SH-SY5Y (cell line): Measurements from ENCODE around the gene KIRREL1.

ENCODE experiments used
- GATA2 ChIP-seq: IDR thresholded peaks from 2 replicates; pipeline ENCODE4 v1.6.1; 2011; ENCODE audit warnings: mild to moderate bottlenecking, low read depth, low read length
- GATA3 ChIP-seq: IDR thresholded peaks from 2 replicates; pipeline ENCODE4 v1.6.1; 2011; ENCODE audit warnings: low read depth, mild to moderate bottlenecking, low read length, moderate library complexity

The KIRREL1 gene

DNA sequence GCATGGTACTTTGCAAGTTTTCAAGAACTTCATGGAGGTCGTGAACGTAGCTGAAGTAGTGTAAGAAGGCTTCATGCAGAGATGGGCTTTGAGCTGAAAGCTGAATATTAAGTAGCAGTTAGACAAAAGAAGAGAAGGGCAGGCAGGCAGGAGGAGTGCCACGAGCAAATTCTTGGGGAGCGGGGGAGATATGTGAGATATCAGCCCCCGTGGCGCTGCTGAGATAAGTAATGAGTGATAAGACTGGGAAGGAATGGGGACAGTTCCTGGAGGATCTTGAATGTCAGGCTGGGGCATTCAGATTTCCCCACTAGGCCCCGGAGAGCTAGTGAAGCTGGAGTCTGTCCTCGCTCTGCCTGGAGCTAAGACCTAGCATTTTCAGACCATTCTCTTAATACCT is 27.9 kb upstream of the KIRREL1 start:
- TF ChIP-seq GATA2, result no peak
- no peak for TF ChIP-seq GATA3

DNA sequence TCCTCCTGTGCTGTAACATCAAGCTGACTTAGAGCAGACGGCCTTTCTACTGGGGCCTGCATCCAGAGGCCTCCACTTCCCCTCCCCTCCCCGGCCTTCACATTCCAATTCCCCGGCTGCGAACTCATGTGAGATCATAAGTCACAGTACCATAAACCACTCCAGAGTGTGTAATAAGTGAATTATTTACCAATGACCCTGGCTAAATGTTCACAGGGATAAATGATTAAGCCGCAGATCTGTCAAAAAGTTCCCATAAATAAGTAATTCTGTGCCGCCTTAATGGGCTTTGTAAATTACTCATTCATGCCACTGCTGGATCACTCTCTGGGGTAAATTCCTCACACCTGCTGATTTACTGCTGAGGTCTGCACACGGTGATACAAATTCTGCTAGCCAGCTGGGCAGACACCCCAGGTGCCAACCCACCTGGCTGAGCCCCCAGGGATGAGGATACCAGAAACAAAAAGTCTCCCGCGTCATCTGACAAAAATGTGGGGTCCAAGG is 27.4 kb upstream of the KIRREL1 start:
- TF ChIP-seq GATA2 (no peak), GATA3 (no peak)

DNA sequence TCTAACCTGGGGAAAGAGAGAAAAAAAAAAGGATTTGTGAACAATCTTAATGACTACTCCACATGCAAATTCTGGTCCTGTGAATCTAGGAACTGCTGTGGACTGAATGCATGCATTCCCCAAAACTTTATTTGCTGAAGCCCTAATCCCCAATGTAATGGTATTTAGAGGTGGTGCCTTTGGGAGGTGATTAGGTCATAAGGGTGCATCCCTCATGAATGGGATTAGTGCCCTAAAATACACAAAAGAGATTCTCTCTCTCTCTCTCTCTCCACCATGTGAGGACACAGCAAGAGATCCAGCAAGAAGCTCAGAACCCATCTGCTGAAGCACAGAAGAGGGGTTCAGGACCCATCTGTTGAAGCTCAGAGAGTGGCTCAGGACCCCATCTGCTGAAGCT is 26.2 kb upstream of the KIRREL1 start:
- TF ChIP-seq GATA2 (no peak), GATA3 (no peak)

DNA sequence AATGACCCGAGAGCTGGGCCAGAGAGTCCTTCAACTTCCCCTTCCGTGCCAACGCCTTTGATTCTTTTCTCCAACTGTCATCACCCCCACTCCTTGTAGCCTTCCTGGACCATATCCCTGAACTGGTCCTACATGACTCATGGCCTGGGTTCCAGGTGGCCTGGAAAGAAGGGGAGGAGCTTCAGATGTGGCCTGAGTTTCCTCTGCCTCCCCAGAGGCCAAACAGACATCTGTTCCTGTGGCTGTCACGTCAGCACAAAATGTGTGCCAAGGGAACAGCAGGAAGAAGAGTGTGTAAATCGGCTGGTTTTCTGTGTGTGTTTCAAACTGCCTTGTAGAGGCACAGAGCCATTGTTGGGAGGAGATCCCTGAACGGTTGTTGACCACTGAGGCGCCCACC is 24.9 kb upstream of the KIRREL1 start:
- TF ChIP-seq GATA3, result no peak
- no peak for TF ChIP-seq GATA2

DNA sequence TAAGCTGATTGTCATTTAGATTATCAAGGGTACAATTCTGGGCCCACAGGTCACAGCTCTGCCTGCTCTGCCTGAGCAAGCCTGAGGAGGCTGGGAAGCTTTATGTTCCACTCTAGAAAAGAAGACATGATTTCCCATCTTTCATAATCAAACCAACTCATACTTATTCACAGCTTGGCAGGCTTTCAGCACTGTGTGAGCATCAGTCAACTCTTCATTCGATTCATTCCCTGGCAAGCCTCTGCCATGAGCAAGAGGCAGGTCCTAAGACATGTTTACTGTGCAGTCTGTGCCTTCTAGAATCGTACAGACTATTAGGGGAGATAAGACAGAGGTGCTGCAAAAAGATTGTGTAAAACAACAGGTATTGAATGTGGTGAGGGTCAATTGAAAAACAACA is 24.5 kb upstream of the KIRREL1 start:
- TF ChIP-seq GATA2, result no peak
- no peak for TF ChIP-seq GATA3

DNA sequence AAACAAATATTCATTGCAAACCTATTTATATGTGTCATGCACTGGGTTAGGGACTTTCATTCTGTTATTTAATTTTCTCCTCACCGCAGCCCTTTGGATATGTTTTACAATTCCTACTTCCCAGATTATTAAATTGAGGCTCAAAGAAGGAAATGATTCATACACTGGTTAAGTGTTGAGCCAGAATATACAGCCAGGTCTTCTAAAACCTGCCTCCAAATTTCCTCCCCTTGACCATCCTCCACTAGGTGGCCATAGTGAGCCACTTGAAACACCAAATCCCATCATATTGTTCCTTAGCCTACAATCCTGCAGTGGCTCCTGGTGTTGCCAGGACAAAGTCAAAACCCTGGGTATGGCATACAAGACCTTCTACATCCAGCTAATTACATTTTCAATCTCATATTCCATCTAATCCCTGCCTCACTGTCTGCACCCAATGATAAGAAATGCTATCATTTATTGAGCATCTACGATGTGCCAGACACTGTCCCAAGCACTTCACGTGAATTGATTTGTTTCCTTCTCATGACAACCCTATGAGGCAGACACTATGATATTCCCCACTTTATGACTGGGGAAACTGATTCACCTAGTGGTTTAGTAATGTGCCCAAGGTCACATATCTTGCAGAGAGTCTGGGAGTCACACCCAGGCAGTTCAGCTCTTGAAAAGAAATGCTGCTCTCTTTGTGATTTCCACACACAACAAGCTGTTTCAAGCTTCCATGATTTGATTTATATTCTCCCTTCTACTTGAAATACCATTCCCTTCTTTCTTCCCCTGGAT is 23.6 kb upstream of the KIRREL1 start:
- TF ChIP-seq GATA2 (no peak), GATA3 (no peak)

DNA sequence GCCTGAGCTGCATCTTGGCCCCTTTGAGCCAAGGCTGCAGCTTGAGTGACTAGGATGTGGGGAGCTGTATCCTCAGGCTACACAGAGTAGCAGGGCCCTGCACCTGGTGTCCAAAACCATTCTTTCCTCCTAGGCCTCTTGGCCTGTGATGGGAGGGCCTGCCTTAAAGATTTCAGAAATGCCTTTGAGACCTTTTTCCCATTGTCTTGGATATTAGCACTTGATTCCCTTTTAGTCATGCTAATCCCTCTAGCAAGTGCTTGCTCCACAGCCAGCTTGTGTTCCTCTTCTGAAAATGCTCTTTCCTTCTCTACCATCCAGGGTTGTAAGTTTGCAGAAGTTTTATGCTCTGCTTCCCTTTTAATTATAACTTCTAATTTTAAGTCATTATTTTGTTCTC is 21.7 kb upstream of the KIRREL1 start:
- TF ChIP-seq GATA2 (no peak), GATA3 (no peak)

DNA sequence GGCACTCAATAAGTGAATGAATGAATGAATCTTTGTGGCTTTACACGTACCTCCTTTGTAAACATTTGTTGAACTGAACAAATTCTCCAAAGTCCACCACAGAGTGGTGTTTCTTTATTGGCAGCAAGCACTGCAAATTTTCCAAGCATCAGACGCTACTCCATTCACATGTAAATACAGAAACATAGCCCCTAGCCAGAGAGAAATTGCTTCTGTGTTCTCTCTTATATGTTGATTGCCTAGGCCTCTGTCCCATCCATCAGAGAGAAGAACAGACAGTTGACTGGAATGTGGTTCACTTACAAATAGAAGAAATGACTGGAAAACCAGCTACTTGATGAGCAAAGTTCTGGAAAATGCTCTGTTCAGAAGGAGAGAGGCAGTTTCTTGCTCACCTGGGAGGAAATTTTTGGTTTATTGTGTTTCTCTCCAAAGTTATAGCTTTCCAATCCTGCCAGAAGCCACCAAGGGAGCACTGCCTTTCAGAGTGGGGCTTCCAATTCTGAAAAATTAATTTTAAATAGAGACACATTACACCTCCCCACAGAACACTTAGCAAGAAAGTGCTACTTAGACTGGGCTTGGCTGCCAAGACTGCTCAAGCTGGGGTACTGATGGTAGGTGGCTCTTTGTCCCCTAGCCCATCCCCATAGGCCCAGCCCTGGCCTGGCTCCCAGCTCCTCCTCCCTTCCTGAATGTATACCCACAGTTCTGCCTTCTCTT is 18.1 kb upstream of the KIRREL1 start:
- no peak for TF ChIP-seq GATA3
- TF ChIP-seq GATA2, result no peak

DNA sequence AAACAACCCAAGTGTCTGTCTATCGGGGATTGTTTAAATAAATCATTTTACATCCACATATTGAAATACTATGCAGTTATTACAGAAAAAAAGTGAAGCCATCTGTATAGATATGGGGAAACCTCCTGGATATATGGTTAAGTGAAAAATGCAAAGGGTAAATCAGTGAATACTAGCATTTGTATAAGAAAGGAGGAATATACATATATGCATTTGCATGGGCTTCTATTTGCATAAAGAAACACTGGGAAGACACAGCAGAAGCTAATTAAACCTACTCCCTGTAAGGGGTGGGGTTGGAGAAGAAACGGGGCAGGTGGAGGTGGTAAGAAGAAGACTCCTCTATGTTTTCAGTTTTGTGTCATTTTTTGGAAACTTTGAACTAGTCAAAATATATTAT is 16.6 kb upstream of the KIRREL1 start:
- no peak for TF ChIP-seq GATA3
- no peak for TF ChIP-seq GATA2

DNA sequence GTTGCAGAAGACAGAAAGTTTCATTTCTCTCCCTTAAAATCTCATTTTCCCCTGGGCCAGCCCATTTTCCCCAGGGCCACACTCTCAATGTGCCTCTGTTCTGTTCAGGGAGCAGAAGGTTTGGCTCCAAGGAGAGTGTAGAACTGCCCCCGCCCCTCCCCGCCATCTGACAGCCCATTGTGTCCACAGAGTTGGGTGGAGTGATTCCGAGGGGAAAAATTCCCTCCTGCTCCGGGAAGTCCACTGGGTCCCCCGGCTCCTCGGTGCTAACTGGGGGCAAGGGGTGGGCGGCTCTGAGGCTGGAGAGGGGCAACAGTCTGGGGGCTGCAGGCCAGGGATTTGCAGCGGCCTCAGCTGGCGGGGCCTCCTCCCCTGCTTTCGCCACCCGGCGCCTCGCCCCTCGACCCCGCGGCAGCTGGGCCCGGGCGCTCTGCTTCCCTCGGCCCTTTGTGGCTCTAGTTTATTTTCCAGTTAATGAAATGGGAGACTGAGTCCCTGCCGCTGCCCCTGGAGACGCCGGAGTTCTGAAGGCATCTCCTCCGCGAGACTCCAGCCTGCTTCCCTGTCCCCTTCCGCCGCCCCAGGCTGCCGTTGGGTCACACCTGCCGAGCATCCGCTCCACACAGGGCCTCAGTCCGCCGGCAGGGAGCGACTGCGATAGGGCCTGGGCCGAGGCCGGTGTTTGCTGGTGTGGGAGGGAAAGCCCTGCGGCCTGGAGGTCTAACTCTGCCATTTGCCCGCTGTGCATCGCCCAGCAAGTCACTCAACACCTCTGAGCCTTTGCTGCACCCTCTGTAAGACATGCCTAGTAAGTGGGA is 14.7 kb upstream of the KIRREL1 start:
- TF ChIP-seq GATA2, result no peak
- TF ChIP-seq GATA3, result no peak

DNA sequence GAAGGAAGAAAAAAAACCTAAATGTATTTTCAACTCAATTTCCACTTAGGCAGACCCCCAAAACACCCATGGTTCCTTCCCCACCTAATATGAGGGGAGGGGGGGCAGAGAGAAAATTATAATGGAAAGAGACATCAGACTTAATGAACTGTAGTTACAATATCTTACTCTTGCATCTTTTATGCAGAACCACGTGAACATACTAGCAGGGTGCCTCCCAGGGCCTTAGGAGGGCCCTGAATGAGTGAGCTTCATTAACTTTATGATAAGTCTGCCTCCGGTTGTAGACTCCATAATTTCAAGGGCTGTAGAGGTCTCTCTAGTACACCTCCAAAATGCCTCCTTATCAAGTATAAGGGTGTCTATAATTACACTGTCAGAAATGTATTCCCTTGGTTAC is 11.3 kb upstream of the KIRREL1 start:
- TF ChIP-seq GATA3 (no peak), GATA2 (no peak)

DNA sequence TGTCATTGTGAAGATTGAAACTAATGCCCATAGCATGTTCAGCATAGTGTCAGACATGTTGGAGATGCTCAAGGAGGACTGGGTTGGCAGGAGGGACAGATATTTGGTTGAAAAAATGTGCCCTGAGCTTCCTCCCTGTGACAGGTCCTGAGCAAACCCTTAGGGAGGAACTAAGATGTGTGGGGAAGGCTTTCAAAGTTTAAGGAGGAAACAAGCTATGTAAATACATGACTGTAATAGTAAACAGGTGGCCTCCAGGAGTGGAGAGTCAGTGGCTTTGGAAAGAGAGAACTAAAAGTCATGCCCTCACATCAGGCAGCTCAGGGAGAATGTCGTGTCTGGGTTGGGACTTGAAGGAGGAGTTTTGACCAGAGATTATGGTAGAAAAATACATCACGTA is 9.7 kb upstream of the KIRREL1 start:
- TF ChIP-seq GATA2, result no peak
- no peak for TF ChIP-seq GATA3

DNA sequence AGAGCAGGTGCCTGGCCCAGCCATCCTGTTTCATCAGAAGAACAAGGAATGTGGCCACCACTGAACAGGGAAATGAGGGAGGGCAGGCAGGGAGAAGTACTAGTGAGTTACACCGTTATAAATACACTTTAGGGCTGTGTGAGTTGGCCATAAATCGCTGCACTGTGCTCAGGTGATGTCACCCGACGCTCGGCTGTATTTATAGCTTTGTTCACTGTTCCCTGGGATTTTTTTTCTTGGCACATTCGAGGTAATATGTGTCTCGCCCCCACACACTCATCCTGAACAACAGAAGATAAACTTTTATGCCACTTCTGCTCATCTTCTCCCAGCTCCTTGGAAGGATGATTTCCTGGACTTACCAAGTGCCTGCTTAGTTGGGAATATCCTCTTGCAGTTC is 9.0 kb upstream of the KIRREL1 start:
- TF ChIP-seq GATA2, result no peak
- TF ChIP-seq GATA3, result no peak

DNA sequence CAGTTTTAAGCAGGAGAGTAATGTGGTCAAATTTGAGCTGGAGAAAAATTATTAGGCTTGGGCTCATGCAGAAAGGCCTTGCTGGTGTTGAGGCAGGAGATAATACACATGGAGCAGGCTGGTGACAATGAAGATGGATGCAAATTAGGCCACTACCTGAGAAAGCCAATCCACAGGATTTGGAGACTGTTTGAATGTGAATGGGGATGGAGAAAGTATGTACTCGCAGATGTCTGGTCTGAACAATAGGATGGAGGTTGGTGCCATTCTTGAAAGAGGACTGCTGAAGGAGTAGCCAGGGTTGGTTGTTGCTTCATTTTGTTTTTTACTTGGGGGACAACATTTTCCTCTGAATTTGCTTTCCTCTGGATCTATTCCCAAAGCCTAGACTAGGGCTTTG is 8.0 kb upstream of the KIRREL1 start:
- TF ChIP-seq GATA3, result no peak
- no peak for TF ChIP-seq GATA2

DNA sequence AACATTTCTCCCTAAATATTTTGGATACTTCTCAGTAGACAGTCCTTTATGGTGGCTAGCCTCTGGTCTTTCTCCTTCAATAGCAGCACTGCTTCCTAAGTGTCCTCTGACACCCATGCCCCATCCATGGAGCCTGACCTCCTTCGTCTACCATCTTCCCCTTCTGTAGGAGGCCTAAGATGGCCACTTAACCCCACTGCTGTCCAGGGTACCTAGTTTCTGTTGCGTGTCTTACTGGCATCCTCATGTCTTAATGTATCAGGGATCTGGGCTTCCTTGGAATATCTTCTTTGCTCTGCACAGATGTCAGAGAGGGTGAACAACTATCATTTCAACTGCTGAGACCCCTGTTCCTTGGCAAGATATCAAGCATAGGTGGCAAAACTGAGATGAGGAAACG is 5.4 kb upstream of the KIRREL1 start:
- TF ChIP-seq GATA3 (no peak), GATA2 (no peak)
